ENCODE data around the gene TNRC6A.

TNRC6A gene

DNA sequence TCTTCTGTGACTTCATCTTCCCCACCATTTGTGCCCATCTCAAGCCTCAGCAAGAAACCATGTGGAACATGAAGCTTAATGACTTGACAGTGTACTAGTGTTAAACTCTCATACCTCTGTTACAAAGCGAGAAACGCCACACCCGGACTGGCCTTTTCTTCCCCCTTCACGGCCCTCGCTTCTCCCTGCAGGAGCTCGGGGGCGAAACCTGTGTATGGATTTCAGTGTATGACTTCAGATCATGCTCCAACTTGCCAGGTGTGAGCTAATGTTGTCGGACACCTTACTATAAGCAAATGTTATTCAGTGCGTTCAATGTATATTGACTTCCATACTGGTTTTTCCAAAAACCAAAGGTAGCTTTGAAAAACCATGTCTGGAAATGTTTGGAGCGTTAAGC is 96.2 kb downstream of the TNRC6A start:
- no peak overlapping the region for H3K4me3 ChIP-seq (ENCODE audit: control insufficient read depth, low read depth, low read length)
- TF ChIP-seq, protein P1, sequence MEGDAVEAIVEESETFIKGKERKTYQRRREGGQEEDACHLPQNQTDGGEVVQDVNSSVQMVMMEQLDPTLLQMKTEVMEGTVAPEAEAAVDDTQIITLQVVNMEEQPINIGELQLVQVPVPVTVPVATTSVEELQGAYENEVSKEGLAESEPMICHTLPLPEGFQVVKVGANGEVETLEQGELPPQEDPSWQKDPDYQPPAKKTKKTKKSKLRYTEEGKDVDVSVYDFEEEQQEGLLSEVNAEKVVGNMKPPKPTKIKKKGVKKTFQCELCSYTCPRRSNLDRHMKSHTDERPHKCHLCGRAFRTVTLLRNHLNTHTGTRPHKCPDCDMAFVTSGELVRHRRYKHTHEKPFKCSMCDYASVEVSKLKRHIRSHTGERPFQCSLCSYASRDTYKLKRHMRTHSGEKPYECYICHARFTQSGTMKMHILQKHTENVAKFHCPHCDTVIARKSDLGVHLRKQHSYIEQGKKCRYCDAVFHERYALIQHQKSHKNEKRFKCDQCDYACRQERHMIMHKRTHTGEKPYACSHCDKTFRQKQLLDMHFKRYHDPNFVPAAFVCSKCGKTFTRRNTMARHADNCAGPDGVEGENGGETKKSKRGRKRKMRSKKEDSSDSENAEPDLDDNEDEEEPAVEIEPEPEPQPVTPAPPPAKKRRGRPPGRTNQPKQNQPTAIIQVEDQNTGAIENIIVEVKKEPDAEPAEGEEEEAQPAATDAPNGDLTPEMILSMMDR (conservative IDR thresholded peaks at IDR 0.05; ENCODE audit: control insufficient read depth, insufficient read depth, low read depth, low read length) = no peak

DNA sequence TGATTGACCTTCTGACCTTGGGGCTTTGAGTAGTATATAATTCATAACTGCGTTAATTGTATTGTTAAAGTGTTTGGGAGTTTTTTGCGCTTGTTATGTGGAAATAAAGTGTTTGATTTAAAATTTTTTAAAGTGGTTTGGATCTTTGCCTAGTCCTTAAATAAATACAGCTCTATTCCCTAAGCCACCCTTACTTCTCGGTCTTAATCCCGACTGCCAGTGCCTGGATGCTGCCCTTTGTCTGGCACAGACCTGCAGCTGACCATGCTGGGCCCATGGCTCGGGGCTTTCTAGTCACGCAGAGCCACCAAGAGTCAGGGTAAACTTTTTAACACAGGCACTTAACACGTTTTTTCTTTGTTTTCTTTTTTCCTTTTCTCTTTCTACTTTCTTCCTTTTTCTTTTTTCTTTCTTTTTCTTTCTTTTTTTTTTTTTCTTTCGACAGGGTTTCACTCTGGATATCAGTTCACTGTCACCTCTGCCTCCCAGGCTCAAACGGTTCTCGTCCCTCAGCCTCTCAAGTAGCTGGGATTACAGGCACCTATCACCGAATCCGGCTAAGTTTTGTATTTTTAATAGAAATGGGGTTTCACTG is 96.7 kb downstream of the TNRC6A start:
- no peak for DNase-seq (ENCODE audit: low read depth)
- TF ChIP-seq, protein P1 (conservative IDR thresholded peaks at IDR 0.05; ENCODE audit: control insufficient read depth, insufficient read depth, low read depth, low read length) = no peak

More for the DNA sequence above, 96.2 kb downstream of the TNRC6A start:
- no peak for DNase-seq (ENCODE audit: low read depth)

DNA sequence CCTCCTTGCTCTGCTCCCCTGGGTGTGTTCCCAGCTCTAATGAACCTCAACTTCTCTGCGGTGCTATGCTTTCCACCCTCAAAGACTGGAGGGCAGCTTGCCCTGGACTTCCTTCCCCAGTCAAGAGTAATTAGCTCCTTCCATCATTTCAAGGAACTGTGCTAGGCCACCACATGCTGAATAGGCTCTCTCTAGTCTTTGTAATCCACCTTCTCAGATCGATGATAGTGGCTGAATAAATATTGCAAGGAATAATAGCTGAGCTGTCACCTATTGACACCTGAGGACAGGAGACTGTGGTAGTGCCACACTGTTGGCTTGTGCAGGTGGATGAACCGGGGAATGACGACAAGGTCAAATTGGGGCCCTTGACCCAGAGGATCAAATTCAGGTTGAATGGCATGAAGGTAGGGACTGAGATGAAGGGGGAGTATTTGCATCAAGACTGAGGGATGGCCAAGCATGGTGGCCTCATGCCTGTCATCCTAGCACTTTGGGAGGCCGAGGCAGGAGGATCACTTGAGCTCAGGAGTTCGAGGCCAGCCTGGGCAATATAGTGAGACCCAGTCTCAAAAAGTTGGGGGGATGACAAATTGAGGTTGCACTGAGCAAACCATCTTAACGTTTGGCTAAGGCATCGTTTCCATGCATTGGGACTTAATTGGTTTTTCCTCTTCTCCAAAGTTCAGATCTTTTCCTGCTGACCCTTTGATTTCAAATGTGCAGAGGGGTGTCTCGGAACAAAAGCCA is 97.5 kb downstream of the TNRC6A start:
- DNase-seq (ENCODE audit: low read depth) = no peak
- TF ChIP-seq, protein P1 (conservative IDR thresholded peaks at IDR 0.05; ENCODE audit: control insufficient read depth, insufficient read depth, low read depth, low read length) = no peak
- H3K4me3 ChIP-seq (ENCODE audit: control insufficient read depth, low read depth, low read length) = no peak overlapping the region

More for the DNA sequence above, 96.7 kb downstream of the TNRC6A start:
- no peak overlapping the region for H3K4me3 ChIP-seq (ENCODE audit: control insufficient read depth, low read depth, low read length)

DNA sequence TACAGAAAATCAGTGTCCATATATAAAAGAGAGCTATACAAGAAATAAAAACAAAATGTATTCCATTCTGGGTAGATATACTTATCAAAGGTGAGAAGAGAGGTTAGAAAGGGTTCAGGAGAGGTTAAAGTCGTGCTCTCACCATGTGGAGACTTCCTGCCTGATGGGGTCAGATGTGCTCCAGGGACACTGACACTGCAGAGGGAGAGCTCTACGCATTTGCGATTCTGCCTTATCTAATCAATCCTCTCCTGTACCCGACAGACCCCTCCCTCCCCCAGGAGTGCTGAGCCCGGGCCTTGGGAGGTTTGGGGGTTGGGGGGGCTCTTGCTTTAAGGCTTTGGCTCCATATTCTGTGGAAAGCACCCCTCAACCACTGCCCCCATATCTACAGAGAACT is 99.7 kb downstream of the TNRC6A start:
- H3K4me3 ChIP-seq (ENCODE audit: control insufficient read depth, low read depth, low read length) = no peak overlapping the region
- no peak for DNase-seq (ENCODE audit: low read depth)
- TF ChIP-seq, protein P1 (conservative IDR thresholded peaks at IDR 0.05; ENCODE audit: control insufficient read depth, insufficient read depth, low read depth, low read length) = no peak

DNA sequence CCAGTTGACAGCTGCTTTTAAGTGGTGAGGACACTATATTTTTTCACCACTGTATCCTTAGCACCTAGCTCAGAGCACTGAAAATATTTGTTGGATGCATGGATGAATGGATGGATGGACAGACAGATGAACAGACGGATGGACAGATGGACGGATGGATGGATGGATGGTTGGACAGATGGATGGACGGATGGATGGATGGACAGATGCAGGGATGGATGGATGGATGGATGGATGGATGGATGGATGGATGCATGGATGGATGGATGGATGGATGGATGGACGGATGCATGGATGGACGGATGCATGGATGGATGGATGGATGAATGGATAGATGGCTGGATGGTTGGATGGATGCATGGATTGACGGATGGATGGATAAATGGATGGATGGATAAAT is 103.9 kb downstream of the TNRC6A start:
- TF ChIP-seq, protein P1 (conservative IDR thresholded peaks at IDR 0.05; ENCODE audit: control insufficient read depth, insufficient read depth, low read depth, low read length) = no peak
- no peak for DNase-seq (ENCODE audit: low read depth)

DNA sequence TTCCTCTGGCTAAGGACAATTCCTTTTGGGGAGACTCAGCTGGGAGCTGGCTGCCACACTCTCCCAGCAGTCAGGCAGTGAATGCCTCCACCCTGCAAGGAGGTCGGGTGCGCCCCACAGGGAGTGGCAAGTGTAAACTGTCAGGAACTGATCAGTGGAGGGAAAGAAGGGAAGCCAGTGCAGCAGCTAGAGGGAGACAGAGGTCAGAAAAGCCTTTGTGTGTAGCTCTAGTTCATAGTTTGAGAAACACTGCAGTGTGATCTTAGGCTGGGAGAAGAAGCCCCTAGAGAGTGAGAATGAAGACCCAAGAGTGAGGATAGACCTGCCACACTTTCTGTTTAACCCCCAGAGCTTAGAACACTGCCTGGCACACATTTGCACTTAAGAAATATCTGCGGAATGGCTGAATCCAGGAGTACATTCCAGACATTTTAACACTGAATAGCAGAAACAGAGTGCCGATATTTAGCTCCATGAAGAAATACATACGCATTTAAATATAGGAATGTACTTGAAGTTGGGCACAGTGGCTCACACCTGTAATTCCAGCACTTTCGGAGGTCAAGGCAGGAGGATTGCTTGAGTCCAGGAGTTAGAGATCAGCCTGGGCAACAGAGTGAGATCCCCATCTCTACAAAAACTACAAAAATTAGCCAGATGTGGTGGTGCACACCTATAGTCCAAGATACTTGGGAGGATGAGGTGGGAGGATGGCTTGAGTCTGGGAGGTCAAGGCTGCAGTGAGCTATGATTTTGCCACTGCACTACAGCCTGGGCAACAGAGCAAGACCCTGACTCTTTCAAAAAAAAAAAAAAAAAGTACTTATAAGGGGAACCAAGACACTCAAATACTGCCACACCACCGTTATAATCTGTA is 105.2 kb downstream of the TNRC6A start:
- DNase-seq (ENCODE audit: low read depth) = peak; percentile 53
- no peak overlapping the region for H3K4me3 ChIP-seq (ENCODE audit: control insufficient read depth, low read depth, low read length)
- TF ChIP-seq, protein P1 (conservative IDR thresholded peaks at IDR 0.05; ENCODE audit: control insufficient read depth, insufficient read depth, low read depth, low read length) = peak; percentile 80

More for the DNA sequence above, 103.9 kb downstream of the TNRC6A start:
- H3K4me3 ChIP-seq (ENCODE audit: control insufficient read depth, low read depth, low read length) = no peak overlapping the region

Measured in fibroblast of mammary gland (primary cell).